ENCODE data around the gene RALGPS1. TPM values are rescaled to one million over a fixed set of nuclear protein-coding genes. Genes with fewer than 3 reads are reported as not detected.

RALGPS1 gene
- total RNA-seq, 1 donor from 2014 or later = 48.8 TPM

GRCh38 chr9:127252410-127253318 is 338.1 kb downstream of the RALGPS1 start:
- no peak for DNase-seq (ENCODE audit: low spot score)

- DNase-seq (ENCODE audit: low spot score) = no peak
Measured at GRCh38 chr9:127253446-127253845, 338.9 kb downstream of the RALGPS1 start.

- no peak for DNase-seq (ENCODE audit: low spot score)
Measured at GRCh38 chr9:127255692-127256091, 341.1 kb downstream of the RALGPS1 start.

- no peak for DNase-seq (ENCODE audit: low spot score)
Measured at GRCh38 chr9:127256324-127256723, 341.7 kb downstream of the RALGPS1 start.

- no peak for DNase-seq (ENCODE audit: low spot score)
Measured at GRCh38 chr9:127258606-127259471, 344.3 kb downstream of the RALGPS1 start.

GRCh38 chr9:127262602-127263001 is 348.0 kb downstream of the RALGPS1 start:
- no peak for DNase-seq (ENCODE audit: low spot score)

GRCh38 chr9:127263237-127263636 is 348.7 kb downstream of the RALGPS1 start:
- DNase-seq (ENCODE audit: low spot score) = no peak

GRCh38 chr9:127263664-127264063 is 349.1 kb downstream of the RALGPS1 start:
- DNase-seq (ENCODE audit: low spot score) = no peak

- no peak for DNase-seq (ENCODE audit: low spot score)
Measured at GRCh38 chr9:127264462-127265219, 350.1 kb downstream of the RALGPS1 start, which contains the start of gene GARNL3. GARNL3 (plus strand) TSS chr9:127264774; CDS start chr9:127264878, 104 bp downstream.

GRCh38 chr9:127267793-127268525 is 353.4 kb downstream of the RALGPS1 start:
- no peak for DNase-seq (ENCODE audit: low spot score)

- no peak for DNase-seq (ENCODE audit: low spot score)
Measured at GRCh38 chr9:127269449-127269848, 354.9 kb downstream of the RALGPS1 start.

Other genes with a start within 250 kb of the RALGPS1 start
- gene ZBTB43, start 109.7 kb upstream of the RALGPS1 start, total RNA-seq = 22.0 TPM
- gene ZBTB34, start 54.1 kb upstream of the RALGPS1 start, total RNA-seq = 10.1 TPM
- gene ANGPTL2, start 207.9 kb downstream of the RALGPS1 start, total RNA-seq = 22.2 TPM